Measurements from ENCODE around the gene TM9SF1.

TM9SF1 gene

DNA sequence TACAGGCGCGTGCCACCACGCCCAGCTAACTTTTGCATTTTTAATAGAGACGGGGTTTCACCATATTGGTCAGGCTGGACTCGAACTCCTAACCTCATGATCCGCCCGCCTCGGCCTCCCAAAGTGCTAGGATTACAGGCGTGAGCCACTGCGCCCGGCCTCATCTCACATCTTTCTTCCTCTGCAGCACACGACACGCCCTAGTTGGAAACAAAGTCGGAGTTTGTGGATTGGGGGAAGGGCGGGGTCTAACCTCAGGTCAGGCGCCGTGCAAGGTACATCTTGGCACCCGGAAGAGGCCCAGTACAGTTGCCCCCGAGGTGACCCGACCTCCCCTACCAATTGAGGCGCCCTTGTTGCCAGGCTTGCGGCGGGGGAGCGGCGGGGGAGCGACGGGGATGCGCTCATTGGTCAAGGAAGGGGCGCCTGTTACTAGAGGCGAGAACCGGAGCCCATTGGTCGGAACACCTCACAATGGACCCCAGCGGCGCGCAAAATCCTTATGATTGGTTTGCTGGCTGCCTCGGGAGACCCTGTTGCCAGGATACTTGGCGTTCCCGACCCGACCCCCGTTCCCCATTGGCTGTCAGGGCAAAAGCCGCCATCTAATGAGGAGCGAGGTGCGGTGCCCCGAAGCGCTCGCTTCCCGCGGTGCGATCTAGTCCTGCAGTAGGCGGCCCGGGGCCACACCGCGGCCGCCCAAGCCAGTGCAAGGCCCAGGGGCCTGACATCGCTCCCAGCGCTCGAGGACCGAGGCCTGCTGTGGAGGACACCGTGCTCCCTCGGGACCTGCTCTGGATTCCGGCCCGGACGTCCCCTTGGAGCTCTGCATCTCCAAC is 23.6 kb downstream of the TM9SF1 start, which contains the start of gene REC8:
Gene REC8 (plus strand): TSS at position 659 of the 839 bp plus-strand sequence. CDS start 473 bp downstream, outside the sequence.
- in situ Hi-C loops (cut with HindIII; ENCODE audit: low pct_ligation_motif_present, low sequenced_read_pairs), result no loop called here
- H3K4me3 ChIP-seq (ENCODE audit: low read depth, low read length), result peak within 1 kb of the TSS; percentile 64
- no peaks in the 10 kb centered on the region for H3K27me3 ChIP-seq (replicated peaks)
- no peak within 1 kb of the TSS for H3K27ac ChIP-seq
- DNase-seq, result peak; percentile 71
- TF ChIP-seq, protein P1, sequence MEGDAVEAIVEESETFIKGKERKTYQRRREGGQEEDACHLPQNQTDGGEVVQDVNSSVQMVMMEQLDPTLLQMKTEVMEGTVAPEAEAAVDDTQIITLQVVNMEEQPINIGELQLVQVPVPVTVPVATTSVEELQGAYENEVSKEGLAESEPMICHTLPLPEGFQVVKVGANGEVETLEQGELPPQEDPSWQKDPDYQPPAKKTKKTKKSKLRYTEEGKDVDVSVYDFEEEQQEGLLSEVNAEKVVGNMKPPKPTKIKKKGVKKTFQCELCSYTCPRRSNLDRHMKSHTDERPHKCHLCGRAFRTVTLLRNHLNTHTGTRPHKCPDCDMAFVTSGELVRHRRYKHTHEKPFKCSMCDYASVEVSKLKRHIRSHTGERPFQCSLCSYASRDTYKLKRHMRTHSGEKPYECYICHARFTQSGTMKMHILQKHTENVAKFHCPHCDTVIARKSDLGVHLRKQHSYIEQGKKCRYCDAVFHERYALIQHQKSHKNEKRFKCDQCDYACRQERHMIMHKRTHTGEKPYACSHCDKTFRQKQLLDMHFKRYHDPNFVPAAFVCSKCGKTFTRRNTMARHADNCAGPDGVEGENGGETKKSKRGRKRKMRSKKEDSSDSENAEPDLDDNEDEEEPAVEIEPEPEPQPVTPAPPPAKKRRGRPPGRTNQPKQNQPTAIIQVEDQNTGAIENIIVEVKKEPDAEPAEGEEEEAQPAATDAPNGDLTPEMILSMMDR (IDR thresholded peaks at IDR 0.05; ENCODE audit: low read depth, low read length, missing control alignments), result no peak
- peaks cover 16% of the 10 kb centered on the region for H3K36me3 ChIP-seq (replicated peaks)

DNA sequence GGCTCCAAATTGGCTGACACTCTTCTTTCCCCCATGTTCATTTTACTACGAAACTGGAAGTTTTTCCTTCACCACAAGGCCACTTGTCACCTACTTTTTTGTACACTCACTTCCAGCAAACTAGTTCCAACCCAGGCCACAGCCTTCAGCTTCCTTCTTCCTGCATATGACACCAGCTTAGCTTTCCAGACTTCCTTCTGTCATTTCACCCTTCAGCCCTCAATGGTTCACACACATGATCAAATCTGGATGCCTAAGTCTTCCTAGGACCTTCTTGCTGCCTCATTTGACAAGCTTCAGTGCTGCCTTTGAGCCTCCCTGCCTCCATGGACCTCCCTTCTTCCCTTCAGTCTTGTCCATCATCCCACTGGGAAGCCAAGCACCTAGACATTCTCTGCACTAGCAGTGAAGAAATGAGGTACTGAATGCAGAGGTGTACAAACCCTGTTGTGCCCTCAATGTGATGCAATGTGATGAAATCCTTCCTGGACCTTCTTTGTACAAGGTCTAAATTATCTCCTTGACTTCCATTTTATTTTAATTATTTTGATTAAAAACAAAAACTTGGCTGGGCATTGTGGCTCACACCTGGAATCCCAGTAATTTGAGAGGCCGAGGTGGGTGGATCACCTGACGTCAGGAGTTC is 27.6 kb downstream of the TM9SF1 start:
- Histone ChIP-seq H3K36me3 (replicated peaks) (peaks cover 51% of the 10 kb centered on the region), H3K27me3 (replicated peaks) (no peaks in the 10 kb centered on the region), H3K27ac (no peak overlapping the region), H3K4me3 (ENCODE audit: low read depth, low read length) (no peak overlapping the region)
- DNase-seq, result no peak
- TF ChIP-seq, protein P1 (IDR thresholded peaks at IDR 0.05; ENCODE audit: low read depth, low read length, missing control alignments), result no peak
- in situ Hi-C loops (cut with HindIII; ENCODE audit: low pct_ligation_motif_present, low sequenced_read_pairs), result no loop called here

DNA sequence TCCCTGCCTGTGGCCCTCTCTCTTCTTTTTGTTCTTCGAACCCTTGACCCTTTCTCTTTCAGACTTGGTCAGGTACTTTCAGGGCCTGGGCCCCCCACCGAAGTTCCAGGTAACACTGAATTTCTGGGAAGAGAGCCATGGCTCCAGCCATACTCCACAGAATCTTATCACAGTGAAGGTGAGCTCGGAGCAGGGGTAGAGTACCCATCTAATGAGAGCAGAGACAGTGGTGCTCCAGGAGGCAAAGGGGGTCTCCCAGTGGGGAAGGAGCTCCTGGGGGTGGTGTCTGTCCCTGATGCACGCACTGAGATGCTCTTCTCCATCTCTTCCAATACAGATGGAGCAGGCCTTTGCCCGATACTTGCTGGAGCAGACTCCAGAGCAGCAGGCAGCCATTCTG is 29.5 kb downstream of the TM9SF1 start:
- DNase-seq, result no peak
- H3K27ac ChIP-seq, result no peak overlapping the region
- peaks cover 51% of the 10 kb centered on the region for H3K36me3 ChIP-seq (replicated peaks)
- TF ChIP-seq, protein P1 (IDR thresholded peaks at IDR 0.05; ENCODE audit: low read depth, low read length, missing control alignments), result no peak
- H3K27me3 ChIP-seq (replicated peaks), result no peaks in the 10 kb centered on the region
- no peak overlapping the region for H3K4me3 ChIP-seq (ENCODE audit: low read depth, low read length)
- in situ Hi-C loops (cut with HindIII; ENCODE audit: low pct_ligation_motif_present, low sequenced_read_pairs), result no loop called here

DNA sequence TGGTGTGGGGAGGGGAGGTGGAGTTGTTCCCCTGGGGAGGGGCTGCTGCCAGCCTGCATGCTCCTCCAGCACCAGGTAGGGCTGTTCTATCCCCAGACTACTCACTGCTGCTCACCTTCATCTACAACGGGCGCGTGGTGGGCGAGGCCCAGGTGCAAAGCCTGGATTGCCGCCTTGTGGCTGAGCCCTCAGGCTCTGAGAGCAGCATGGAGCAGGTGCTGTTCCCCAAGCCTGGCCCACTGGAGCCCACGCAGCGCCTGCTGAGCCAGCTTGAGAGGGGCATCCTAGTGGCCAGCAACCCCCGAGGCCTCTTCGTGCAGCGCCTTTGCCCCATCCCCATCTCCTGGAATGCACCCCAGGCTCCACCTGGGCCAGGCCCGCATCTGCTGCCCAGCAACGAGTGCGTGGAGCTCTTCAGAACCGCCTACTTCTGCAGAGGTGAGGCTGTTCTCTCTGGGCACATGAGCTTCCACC is 30.7 kb downstream of the TM9SF1 start:
- TF ChIP-seq, protein P1 (IDR thresholded peaks at IDR 0.05; ENCODE audit: low read depth, low read length, missing control alignments), result no peak
- Histone ChIP-seq H3K27ac (no peak overlapping the region), H3K36me3 (replicated peaks) (peaks cover 59% of the 10 kb centered on the region), H3K27me3 (replicated peaks) (no peaks in the 10 kb centered on the region), H3K4me3 (ENCODE audit: low read depth, low read length) (no peak overlapping the region)
- in situ Hi-C loops (cut with HindIII; ENCODE audit: low pct_ligation_motif_present, low sequenced_read_pairs), result no loop called here
- no peak for DNase-seq

DNA sequence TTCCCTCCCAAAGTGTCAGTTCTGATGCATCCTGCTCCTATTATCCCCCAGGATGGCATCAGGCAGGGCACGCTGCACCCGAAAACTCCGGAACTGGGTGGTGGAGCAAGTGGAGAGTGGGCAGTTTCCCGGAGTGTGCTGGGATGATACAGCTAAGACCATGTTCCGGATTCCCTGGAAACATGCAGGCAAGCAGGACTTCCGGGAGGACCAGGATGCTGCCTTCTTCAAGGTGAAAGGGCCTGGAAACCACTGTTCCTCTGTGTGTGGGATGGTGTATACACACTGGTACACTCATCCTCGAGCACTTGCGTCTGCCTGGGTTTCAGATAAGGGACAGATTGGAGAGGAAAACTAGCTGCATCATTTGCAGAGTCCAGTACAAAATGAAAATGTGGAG is 33.1 kb downstream of the TM9SF1 start:
- peak; percentile 37 for DNase-seq
- in situ Hi-C loops (cut with HindIII; ENCODE audit: low pct_ligation_motif_present, low sequenced_read_pairs), result no loop called here
- Histone ChIP-seq H3K4me3 (ENCODE audit: low read depth, low read length) (peak overlapping the region; percentile 79), H3K27me3 (replicated peaks) (no peaks in the 10 kb centered on the region), H3K36me3 (replicated peaks) (peaks cover 71% of the 10 kb centered on the region), H3K27ac (no peak overlapping the region)
- TF ChIP-seq, protein P1 (IDR thresholded peaks at IDR 0.05; ENCODE audit: low read depth, low read length, missing control alignments), result no peak

Data from brain microvascular endothelial cell (primary cell).